ENCODE data around the gene ANKRD44.

DNA sequence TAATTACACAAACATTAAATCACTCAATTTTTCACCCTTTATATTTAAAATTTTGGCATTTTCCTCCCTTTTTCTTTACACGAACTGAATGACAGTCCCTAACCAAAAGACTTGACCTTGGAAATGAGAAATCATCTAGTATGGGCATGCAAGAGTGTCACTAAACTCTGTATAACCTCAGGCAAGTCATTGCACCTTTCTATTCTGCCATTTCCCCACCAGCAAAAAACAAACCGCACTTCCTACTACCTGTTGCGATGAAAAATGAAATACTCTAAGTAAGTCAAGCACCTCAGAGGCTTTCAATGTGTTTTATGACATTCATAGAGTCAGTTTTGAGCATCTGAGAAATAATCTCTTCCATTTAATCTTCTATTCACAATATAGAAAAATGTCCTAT, 44.1 kb downstream of the ANKRD44 start:
- TF ChIP-seq, protein P1, sequence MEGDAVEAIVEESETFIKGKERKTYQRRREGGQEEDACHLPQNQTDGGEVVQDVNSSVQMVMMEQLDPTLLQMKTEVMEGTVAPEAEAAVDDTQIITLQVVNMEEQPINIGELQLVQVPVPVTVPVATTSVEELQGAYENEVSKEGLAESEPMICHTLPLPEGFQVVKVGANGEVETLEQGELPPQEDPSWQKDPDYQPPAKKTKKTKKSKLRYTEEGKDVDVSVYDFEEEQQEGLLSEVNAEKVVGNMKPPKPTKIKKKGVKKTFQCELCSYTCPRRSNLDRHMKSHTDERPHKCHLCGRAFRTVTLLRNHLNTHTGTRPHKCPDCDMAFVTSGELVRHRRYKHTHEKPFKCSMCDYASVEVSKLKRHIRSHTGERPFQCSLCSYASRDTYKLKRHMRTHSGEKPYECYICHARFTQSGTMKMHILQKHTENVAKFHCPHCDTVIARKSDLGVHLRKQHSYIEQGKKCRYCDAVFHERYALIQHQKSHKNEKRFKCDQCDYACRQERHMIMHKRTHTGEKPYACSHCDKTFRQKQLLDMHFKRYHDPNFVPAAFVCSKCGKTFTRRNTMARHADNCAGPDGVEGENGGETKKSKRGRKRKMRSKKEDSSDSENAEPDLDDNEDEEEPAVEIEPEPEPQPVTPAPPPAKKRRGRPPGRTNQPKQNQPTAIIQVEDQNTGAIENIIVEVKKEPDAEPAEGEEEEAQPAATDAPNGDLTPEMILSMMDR (conservative IDR thresholded peaks at IDR 0.05; ENCODE audit: low read depth, low read length) = no peak
- no peak for TF ChIP-seq EZH2 (IDR thresholded peaks at IDR 0.05; ENCODE audit: low read length, unreplicated experiment)
- no peak for TF ChIP-seq EZH2phosphoT487 (IDR thresholded peaks at IDR 0.05; ENCODE audit: borderline replicate concordance, low read length)

Measured in PC-3 (cell line).